ENCODE measurements around the gene TSPAN9. TPM values are rescaled to one million over a fixed set of nuclear protein-coding genes. Genes with fewer than 3 reads are reported as not detected.

The TSPAN9 gene
- total RNA-seq, 4 donors from 2014 or later: 15.7 to 32.6 (median 26.2) TPM

- Histone ChIP-seq H3K4me3 (no peak overlapping the region), H3K27ac (no peak overlapping the region), H3K27me3 (no peaks in the 10 kb centered on the region), H3K36me3 (peaks cover 0 to 5% (median 0%) of the 10 kb centered on the region in 3 donors), H3K4me1 (peaks cover 0 to 26% (median 2%) of the 10 kb centered on the region in 4 donors), H3K9me3 (no peaks in the 10 kb centered on the region)
- TF ChIP-seq EP300 (IDR thresholded peaks at IDR 0.05): no peak
- TF ChIP-seq POLR2A (IDR thresholded peaks at IDR 0.05): no peak
- no peak for TF ChIP-seq CTCF (IDR thresholded peaks at IDR 0.05)
- DNase-seq (ENCODE audit: low spot score in 2 of 2): no peak
- 57 to 60% methylated on average over 15 to 18 of the region's 18 CpGs for WGBS, 2 donors
Measured at GRCh38 chr12:3293446-3294161, 216.4 kb downstream of the TSPAN9 start.

GRCh38 chr12:3294481-3294911, 217.3 kb downstream of the TSPAN9 start:
- peaks cover 0 to 5% (median 0%) of the 10 kb centered on the region in 3 donors for H3K36me3 ChIP-seq
- H3K27me3 ChIP-seq: peaks cover 0 to 7% of the 10 kb centered on the region in 2 donors
- no peak overlapping the region for H3K4me3 ChIP-seq
- peaks cover 0 to 26% (median 2%) of the 10 kb centered on the region in 4 donors for H3K4me1 ChIP-seq
- no peaks in the 10 kb centered on the region for H3K9me3 ChIP-seq
- TF ChIP-seq CTCF (IDR thresholded peaks at IDR 0.05) (no peak), POLR2A (IDR thresholded peaks at IDR 0.05) (no peak), EP300 (IDR thresholded peaks at IDR 0.05) (no peak)
- no peak for DNase-seq (ENCODE audit: low spot score in 2 of 2)
- WGBS, 2 donors: 64 to 71% methylated on average over 11 to 12 of the region's 15 CpGs
- no peak overlapping the region for H3K27ac ChIP-seq

- DNase-seq (ENCODE audit: low spot score in 2 of 2): no peak
- no peak overlapping the region for H3K27ac ChIP-seq
- WGBS, 2 donors: 86 to 91% methylated on average over 7 to 8 of the region's 8 CpGs
Measured at GRCh38 chr12:3295225-3295624, 218.0 kb downstream of the TSPAN9 start.

GRCh38 chr12:3295646-3296408, 218.6 kb downstream of the TSPAN9 start:
- Histone ChIP-seq H3K27me3 (peaks cover 0 to 9% of the 10 kb centered on the region in 2 donors), H3K36me3 (peaks cover 0 to 5% (median 0%) of the 10 kb centered on the region in 3 donors), H3K4me1 (peaks cover 0 to 38% (median 5%) of the 10 kb centered on the region in 4 donors), H3K27ac (no peak overlapping the region), H3K9me3 (no peaks in the 10 kb centered on the region), H3K4me3 (no peak overlapping the region)
- DNase-seq (ENCODE audit: low spot score in 2 of 2): peak in 1 of 2 donors; percentile 41
- 39 to 45% methylated on average over 14 to 16 of the region's 16 CpGs for WGBS, 2 donors
- TF ChIP-seq CTCF (IDR thresholded peaks at IDR 0.05): no peak
- no peak for TF ChIP-seq EP300 (IDR thresholded peaks at IDR 0.05)
- TF ChIP-seq POLR2A (IDR thresholded peaks at IDR 0.05): no peak

More at GRCh38 chr12:3295225-3295624, 218.0 kb downstream of the TSPAN9 start:
- H3K4me3 ChIP-seq: no peak overlapping the region
- peaks cover 0 to 5% (median 0%) of the 10 kb centered on the region in 3 donors for H3K36me3 ChIP-seq
- TF ChIP-seq EP300 (IDR thresholded peaks at IDR 0.05) (no peak), POLR2A (IDR thresholded peaks at IDR 0.05) (no peak), CTCF (IDR thresholded peaks at IDR 0.05) (no peak)
- H3K9me3 ChIP-seq: no peaks in the 10 kb centered on the region
- H3K27me3 ChIP-seq: peaks cover 0 to 9% of the 10 kb centered on the region in 2 donors
- peaks cover 0 to 33% (median 4%) of the 10 kb centered on the region in 4 donors for H3K4me1 ChIP-seq

- no peak for TF ChIP-seq POLR2A (IDR thresholded peaks at IDR 0.05)
- no peak for TF ChIP-seq EP300 (IDR thresholded peaks at IDR 0.05)
- no peak for TF ChIP-seq CTCF (IDR thresholded peaks at IDR 0.05)
- Histone ChIP-seq H3K36me3 (peaks cover 0 to 5% (median 0%) of the 10 kb centered on the region in 3 donors), H3K27ac (no peak overlapping the region), H3K4me1 (peaks cover 0 to 38% (median 5%) of the 10 kb centered on the region in 4 donors), H3K27me3 (peaks cover 0 to 9% of the 10 kb centered on the region in 2 donors), H3K9me3 (no peaks in the 10 kb centered on the region), H3K4me3 (no peak overlapping the region)
- no peak for DNase-seq (ENCODE audit: low spot score in 2 of 2)
- 62 to 81% methylated on average over 6 of the region's 6 CpGs for WGBS, 2 donors
Measured at GRCh38 chr12:3296409-3296701, 219.2 kb downstream of the TSPAN9 start.

All from tibial nerve (tissue), 4 donors.